Neural progenitor cell (in vitro differentiated cells): ENCODE data around the gene PDE3B. TPM values are rescaled to one million over a fixed set of nuclear protein-coding genes. Genes with fewer than 3 reads are reported as not detected.

Source experiments
- DNase-seq: peaks from one replicate; pipeline ENCODE4 v3.0.0-alpha.2; 2016; ENCODE audit warnings: low spot score
- H2AFZ ChIP-seq: fragments of 200-600 bp; sonication (generic); replicated peaks from 2 replicates; pipeline ENCODE4 v1.6.1; 2016; ENCODE audit warnings: antibody characterized with exemption
- H3F3A ChIP-seq: fragments of 200-600 bp; sonication (generic); 2 replicates; pipeline ENCODE4 v1.6.1; 2016; ENCODE audit warnings: antibody characterized with exemption, low read depth
- H3K27ac ChIP-seq: fragments of 200-600 bp; sonication (generic); 2 replicates; pipeline ENCODE4 v1.5.1; 2016; ENCODE audit warnings: mild to moderate bottlenecking
- H3K27me3 ChIP-seq: fragments of 200-600 bp; sonication (generic); 2 replicates; pipeline ENCODE4 v1.6.1; 2016; ENCODE audit warnings: mild to moderate bottlenecking, moderate library complexity
- H3K36me3 ChIP-seq: fragments of 200-600 bp; sonication (generic); 2 replicates; pipeline ENCODE4 v1.5.1; 2016
- H3K4me1 ChIP-seq: fragments of 200-600 bp; sonication (generic); 2 replicates; pipeline ENCODE4 v1.6.1; 2016; ENCODE audit warnings: mixed run types
- H3K4me2 ChIP-seq: fragments of 200-600 bp; sonication (generic); 2 replicates; pipeline ENCODE4 v1.6.1; 2016
- H3K4me3 ChIP-seq: fragments of 200-600 bp; sonication (generic); 2 replicates; pipeline ENCODE4 v1.5.1; 2016
- H3K79me2 ChIP-seq: fragments of 200-600 bp; sonication (generic); 2 replicates; pipeline ENCODE4 v1.6.1; 2016; ENCODE audit warnings: low read depth
- H3K9ac ChIP-seq: fragments of 200-600 bp; sonication (generic); 2 replicates; pipeline ENCODE4 v1.6.1; 2016
- H3K9me3 ChIP-seq: fragments of 200-600 bp; sonication (generic); 2 replicates; pipeline ENCODE4 v1.5.1; 2016; ENCODE audit warnings: low read depth
- H4K20me1 ChIP-seq: fragments of 200-600 bp; sonication (generic); 2 replicates; pipeline ENCODE4 v1.6.1; 2016; ENCODE audit warnings: low read depth
- H3K27ac Mint-ChIP-seq: 3 replicates; pipeline ENCODE4 v1.8.0; 2021; ENCODE audit warnings: mixed read lengths
- H3K27me3 Mint-ChIP-seq: 2 replicates; pipeline ENCODE4 v1.8.0; 2022; ENCODE audit warnings: low read depth, mild to moderate bottlenecking, inconsistent platforms, moderate library complexity, mixed read lengths; ENCODE audit not compliant: insufficient read depth
- H3K36me3 Mint-ChIP-seq: 3 replicates; pipeline ENCODE4 v1.8.0; 2021; ENCODE audit warnings: mixed read lengths
- H3K4me1 Mint-ChIP-seq: 3 replicates; pipeline ENCODE4 v1.8.0; 2021; ENCODE audit warnings: mixed read lengths
- H3K4me3 Mint-ChIP-seq: 3 replicates; pipeline ENCODE4 v1.8.0; 2021; ENCODE audit warnings: mild to moderate bottlenecking, moderate library complexity, mixed read lengths
- H3K9me3 Mint-ChIP-seq: 3 replicates; pipeline ENCODE4 v1.8.0; 2020; ENCODE audit warnings: mixed read lengths
- CTCF ChIP-seq: fragments of 200-600 bp; sonication (generic); IDR thresholded peaks from 2 replicates; pipeline ENCODE4 v1.5.1; 2017; ENCODE audit warnings: antibody characterized with exemption, mild to moderate bottlenecking
- EZH2 ChIP-seq: fragments of 200-600 bp; sonication (generic); IDR thresholded peaks from 2 replicates; pipeline ENCODE4 v1.6.1; 2017; ENCODE audit warnings: antibody characterized with exemption, mild to moderate bottlenecking, moderate library complexity
- EZH2phosphoT487 ChIP-seq: fragments of 200-600 bp; sonication (generic); IDR thresholded peaks from 2 replicates; pipeline ENCODE4 v1.6.1; 2017; ENCODE audit warnings: antibody characterized with exemption
- small RNA-seq: library from RNA; depleted of rRNA; stranded (forward); fragments of <200 nt; gene quantifications from one replicate; pipeline ENCODE3, GENCODE V24; 2015
- total RNA-seq: library from RNA; depleted of rRNA; stranded (reverse); fragments of >200 nt; gene quantifications from 2 replicates; pipeline ENCODE4 v1.2.3, GENCODE V29; 2015; ENCODE audit warnings: low replicate concordance

Gene PDE3B
- total RNA-seq, 1 donor from 2014 or later: 14.3 TPM

GRCh38 chr11:14916403-14916802 is 272.8 kb downstream of the PDE3B start:
- no peaks in the 10 kb centered on the region for H3K27me3 ChIP-seq
- TF ChIP-seq CTCF (no peak), EZH2 (no peak), EZH2phosphoT487 (no peak)
- no peaks in the 10 kb centered on the region for H3F3A ChIP-seq
- no peak overlapping the region for H2AFZ ChIP-seq
- H3K4me1 Mint-ChIP-seq: no peaks in the 10 kb centered on the region
- no peak for DNase-seq
- no peaks in the 10 kb centered on the region for H3K4me1 ChIP-seq
- H3K27ac ChIP-seq: no peak overlapping the region
- H3K36me3 Mint-ChIP-seq: no peaks in the 10 kb centered on the region
- no peaks in the 10 kb centered on the region for H3K79me2 ChIP-seq
- no peaks in the 10 kb centered on the region for H3K36me3 ChIP-seq
- peaks cover 5% of the 10 kb centered on the region for H3K27me3 Mint-ChIP-seq
- H3K27ac Mint-ChIP-seq: no peak overlapping the region
- no peak overlapping the region for H3K4me3 Mint-ChIP-seq
- H3K4me3 ChIP-seq: no peak overlapping the region
- H3K9me3 ChIP-seq: no peaks in the 10 kb centered on the region
- no peaks in the 10 kb centered on the region for H3K9me3 Mint-ChIP-seq
- no peaks in the 10 kb centered on the region for H4K20me1 ChIP-seq
- no peak overlapping the region for H3K9ac ChIP-seq
- no peak overlapping the region for H3K4me2 ChIP-seq

Small RNAs within 50 kb of the gene (small RNA-seq; reads per million reads assigned to genes)
- gene CALCP: not detected

Other genes with a start within 250 kb of the PDE3B start
- gene COPB1, start 144.0 kb upstream of the PDE3B start, total RNA-seq: 157 and 212 TPM in 2 replicates
- gene PSMA1, start 123.4 kb upstream of the PDE3B start, total RNA-seq: 192 and 271 TPM in 2 replicates
- 28.8 and 29.9 TPM in 2 replicates for gene CYP2R1, start 248.4 kb downstream of the PDE3B start, total RNA-seq